Measurements from ENCODE around the gene SMARCD3.

The SMARCD3 gene

DNA sequence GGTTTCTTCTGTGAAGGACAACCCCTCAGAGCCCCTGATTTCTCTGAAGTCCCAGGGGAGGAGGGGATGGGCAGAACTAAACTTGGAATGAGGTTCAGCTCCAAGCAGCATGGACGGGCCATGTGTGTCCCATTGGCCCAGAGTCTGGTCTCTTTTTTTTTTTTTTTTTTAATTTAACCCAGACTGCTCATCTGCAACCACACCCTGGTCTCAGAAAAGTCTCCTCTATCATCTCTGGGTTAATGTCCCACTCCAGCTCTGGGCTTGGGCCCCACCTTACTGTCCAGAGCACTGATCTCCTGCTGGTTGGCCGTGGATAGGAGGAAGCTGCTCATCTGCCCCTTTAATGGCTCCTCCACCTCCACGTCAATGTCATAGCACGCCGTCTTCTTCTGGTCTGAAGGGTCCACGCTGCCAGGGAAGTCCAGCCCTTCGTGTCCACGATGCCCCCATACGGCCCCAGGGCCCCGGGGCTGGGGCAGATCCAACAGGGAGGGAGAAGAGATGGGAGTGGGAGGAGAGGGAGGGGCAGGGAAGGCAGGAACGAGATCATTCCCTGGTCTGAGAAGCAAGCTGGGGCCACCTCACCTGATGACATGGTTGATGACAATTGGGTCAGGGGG is 8.5 kb downstream of the SMARCD3 start:
- H3K36me3 ChIP-seq (ENCODE audit: control insufficient read depth in 5 of 5, insufficient read depth in 5 of 5, low read length in 5 of 5): peaks cover 4 to 59% (median 55%) of the 10 kb centered on the region in 5 donors
- H3K27me3 ChIP-seq (ENCODE audit: control insufficient read depth in 5 of 5, insufficient read depth in 4 of 5, low read length in 5 of 5): peaks cover 0 to 11% (median 3%) of the 10 kb centered on the region in 5 donors
- H3K27ac ChIP-seq (ENCODE audit: low read depth, low read length): no peak overlapping the region
- no peaks in the 10 kb centered on the region for H3K9me3 ChIP-seq (ENCODE audit: control insufficient read depth in 5 of 5, low read length in 5 of 5)
- H3K4me3 ChIP-seq (ENCODE audit: low read depth in 1 of 5, low read length in 5 of 5): no peak overlapping the region
- H3K9ac ChIP-seq (ENCODE audit: low read length in 5 of 5): no peak overlapping the region
- peaks cover 0 to 19% (median 9%) of the 10 kb centered on the region in 5 donors for H3K4me1 ChIP-seq (ENCODE audit: control insufficient read depth in 5 of 5, insufficient read depth in 5 of 5, low read length in 5 of 5)

GRCh38 chr7:151238924-151239836 is 9.3 kb downstream of the SMARCD3 start:
- Histone ChIP-seq H3K9me3 (ENCODE audit: control insufficient read depth in 5 of 5, low read length in 5 of 5) (no peaks in the 10 kb centered on the region), H3K4me3 (ENCODE audit: low read depth in 1 of 5, low read length in 5 of 5) (no peak overlapping the region), H3K36me3 (ENCODE audit: control insufficient read depth in 5 of 5, insufficient read depth in 5 of 5, low read length in 5 of 5) (peaks cover 4 to 61% (median 55%) of the 10 kb centered on the region in 5 donors), H3K27ac (ENCODE audit: low read depth, low read length) (no peak overlapping the region), H3K27me3 (ENCODE audit: control insufficient read depth in 5 of 5, insufficient read depth in 4 of 5, low read length in 5 of 5) (peaks cover 0 to 5% (median 2%) of the 10 kb centered on the region in 5 donors), H3K4me1 (ENCODE audit: control insufficient read depth in 5 of 5, insufficient read depth in 5 of 5, low read length in 5 of 5) (peaks cover 0 to 12% (median 4%) of the 10 kb centered on the region in 5 donors), H3K9ac (ENCODE audit: low read length in 5 of 5) (no peak overlapping the region)

DNA sequence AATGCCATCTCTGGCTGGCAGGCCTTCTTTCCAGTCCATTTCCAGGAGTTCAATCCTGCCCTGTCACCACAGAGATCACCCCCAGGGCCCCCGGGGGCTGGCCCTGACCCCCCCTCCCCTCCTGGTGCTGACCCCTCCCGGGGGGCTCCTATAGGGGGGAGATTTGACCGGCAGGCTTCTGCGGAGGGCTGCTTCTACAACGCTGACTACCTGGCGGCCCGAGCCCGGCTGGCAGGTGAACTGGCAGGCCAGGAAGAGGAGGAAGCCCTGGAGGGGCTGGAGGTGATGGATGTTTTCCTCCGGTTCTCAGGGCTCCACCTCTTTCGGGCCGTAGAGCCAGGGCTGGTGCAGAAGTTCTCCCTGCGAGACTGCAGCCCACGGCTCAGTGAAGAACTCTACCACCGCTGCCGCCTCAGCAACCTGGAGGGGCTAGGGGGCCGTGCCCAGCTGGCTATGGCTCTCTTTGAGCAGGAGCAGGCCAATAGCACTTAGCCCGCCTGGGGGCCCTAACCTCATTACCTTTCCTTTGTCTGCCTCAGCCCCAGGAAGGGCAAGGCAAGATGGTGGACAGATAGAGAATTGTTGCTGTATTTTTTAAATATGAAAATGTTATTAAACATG is 10.2 kb downstream of the SMARCD3 start:
- Histone ChIP-seq H3K4me1 (ENCODE audit: control insufficient read depth in 5 of 5, insufficient read depth in 5 of 5, low read length in 5 of 5) (peaks cover 2 to 14% (median 11%) of the 10 kb centered on the region in 5 donors), H3K36me3 (ENCODE audit: control insufficient read depth in 5 of 5, insufficient read depth in 5 of 5, low read length in 5 of 5) (peaks cover 4 to 61% (median 55%) of the 10 kb centered on the region in 5 donors), H3K9ac (ENCODE audit: low read length in 5 of 5) (no peak overlapping the region), H3K4me3 (ENCODE audit: low read depth in 1 of 5, low read length in 5 of 5) (no peak overlapping the region), H3K27ac (ENCODE audit: low read depth, low read length) (no peak overlapping the region), H3K9me3 (ENCODE audit: control insufficient read depth in 5 of 5, low read length in 5 of 5) (no peaks in the 10 kb centered on the region), H3K27me3 (ENCODE audit: control insufficient read depth in 5 of 5, insufficient read depth in 4 of 5, low read length in 5 of 5) (no peaks in the 10 kb centered on the region)

GRCh38 chr7:151237244-151238189 is 11.0 kb downstream of the SMARCD3 start:
- peaks cover 5 to 18% (median 17%) of the 10 kb centered on the region in 5 donors for H3K4me1 ChIP-seq (ENCODE audit: control insufficient read depth in 5 of 5, insufficient read depth in 5 of 5, low read length in 5 of 5)
- H3K9me3 ChIP-seq (ENCODE audit: control insufficient read depth in 5 of 5, low read length in 5 of 5): no peaks in the 10 kb centered on the region
- H3K27me3 ChIP-seq (ENCODE audit: control insufficient read depth in 5 of 5, insufficient read depth in 4 of 5, low read length in 5 of 5): no peaks in the 10 kb centered on the region
- peaks cover 4 to 61% (median 55%) of the 10 kb centered on the region in 5 donors for H3K36me3 ChIP-seq (ENCODE audit: control insufficient read depth in 5 of 5, insufficient read depth in 5 of 5, low read length in 5 of 5)
- no peak overlapping the region for H3K27ac ChIP-seq (ENCODE audit: low read depth, low read length)
- no peak overlapping the region for H3K9ac ChIP-seq (ENCODE audit: low read length in 5 of 5)
- no peak overlapping the region for H3K4me3 ChIP-seq (ENCODE audit: low read depth in 1 of 5, low read length in 5 of 5)

GRCh38 chr7:151236406-151236805 is 12.1 kb downstream of the SMARCD3 start:
- no peak overlapping the region for H3K27ac ChIP-seq (ENCODE audit: low read depth, low read length)
- H3K9ac ChIP-seq (ENCODE audit: low read length in 5 of 5): no peak overlapping the region
- H3K4me3 ChIP-seq (ENCODE audit: low read depth in 1 of 5, low read length in 5 of 5): no peak overlapping the region
- no peaks in the 10 kb centered on the region for H3K27me3 ChIP-seq (ENCODE audit: control insufficient read depth in 5 of 5, insufficient read depth in 4 of 5, low read length in 5 of 5)
- H3K9me3 ChIP-seq (ENCODE audit: control insufficient read depth in 5 of 5, low read length in 5 of 5): no peaks in the 10 kb centered on the region
- peaks cover 4 to 56% (median 48%) of the 10 kb centered on the region in 5 donors for H3K36me3 ChIP-seq (ENCODE audit: control insufficient read depth in 5 of 5, insufficient read depth in 5 of 5, low read length in 5 of 5)
- H3K4me1 ChIP-seq (ENCODE audit: control insufficient read depth in 5 of 5, insufficient read depth in 5 of 5, low read length in 5 of 5): peaks cover 6 to 27% (median 24%) of the 10 kb centered on the region in 5 donors

DNA sequence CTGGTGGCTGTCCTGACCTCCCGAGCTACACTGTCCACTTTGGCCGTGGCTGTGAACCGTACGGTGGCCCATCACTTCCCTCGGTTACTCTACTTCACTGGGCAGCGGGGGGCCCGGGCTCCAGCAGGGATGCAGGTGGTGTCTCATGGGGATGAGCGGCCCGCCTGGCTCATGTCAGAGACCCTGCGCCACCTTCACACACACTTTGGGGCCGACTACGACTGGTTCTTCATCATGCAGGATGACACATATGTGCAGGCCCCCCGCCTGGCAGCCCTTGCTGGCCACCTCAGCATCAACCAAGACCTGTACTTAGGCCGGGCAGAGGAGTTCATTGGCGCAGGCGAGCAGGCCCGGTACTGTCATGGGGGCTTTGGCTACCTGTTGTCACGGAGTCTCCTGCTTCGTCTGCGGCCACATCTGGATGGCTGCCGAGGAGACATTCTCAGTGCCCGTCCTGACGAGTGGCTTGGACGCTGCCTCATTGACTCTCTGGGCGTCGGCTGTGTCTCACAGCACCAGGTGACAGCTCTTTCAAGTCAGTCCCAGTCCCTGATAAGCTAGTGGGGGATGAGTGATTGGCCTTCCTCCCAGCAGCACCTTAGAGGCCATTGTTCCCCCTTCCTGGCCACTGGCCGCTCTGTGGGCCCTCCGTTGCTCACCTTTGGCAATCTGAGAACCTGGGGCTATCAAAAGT is 13.3 kb downstream of the SMARCD3 start:
- no peak overlapping the region for H3K27ac ChIP-seq (ENCODE audit: low read depth, low read length)
- no peak overlapping the region for H3K4me3 ChIP-seq (ENCODE audit: low read depth in 1 of 5, low read length in 5 of 5)
- H3K4me1 ChIP-seq (ENCODE audit: control insufficient read depth in 5 of 5, insufficient read depth in 5 of 5, low read length in 5 of 5): peaks cover 6 to 28% (median 24%) of the 10 kb centered on the region in 5 donors
- H3K9me3 ChIP-seq (ENCODE audit: control insufficient read depth in 5 of 5, low read length in 5 of 5): no peaks in the 10 kb centered on the region
- H3K36me3 ChIP-seq (ENCODE audit: control insufficient read depth in 5 of 5, insufficient read depth in 5 of 5, low read length in 5 of 5): peaks cover 4 to 50% (median 43%) of the 10 kb centered on the region in 5 donors
- H3K9ac ChIP-seq (ENCODE audit: low read length in 5 of 5): peak overlapping the region in 1 of 5 donors; percentile 37
- no peaks in the 10 kb centered on the region for H3K27me3 ChIP-seq (ENCODE audit: control insufficient read depth in 5 of 5, insufficient read depth in 4 of 5, low read length in 5 of 5)

DNA sequence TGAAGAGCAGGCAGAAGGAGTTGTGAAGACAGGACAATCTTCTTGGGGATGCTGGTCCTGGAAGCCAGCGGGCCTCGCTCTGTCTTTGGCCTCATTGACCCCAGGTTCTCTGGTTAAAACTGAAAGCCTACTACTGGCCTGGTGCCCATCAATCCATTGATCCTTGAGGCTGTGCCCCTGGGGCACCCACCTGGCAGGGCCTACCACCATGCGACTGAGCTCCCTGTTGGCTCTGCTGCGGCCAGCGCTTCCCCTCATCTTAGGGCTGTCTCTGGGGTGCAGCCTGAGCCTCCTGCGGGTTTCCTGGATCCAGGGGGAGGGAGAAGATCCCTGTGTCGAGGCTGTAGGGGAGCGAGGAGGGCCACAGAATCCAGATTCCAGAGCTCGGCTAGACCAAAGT is 14.7 kb downstream of the SMARCD3 start:
- no peak overlapping the region for H3K27ac ChIP-seq (ENCODE audit: low read depth, low read length)

GRCh38 chr7:151232917-151233701 is 15.4 kb downstream of the SMARCD3 start:
- peak overlapping the region; percentile 81 to 90 (median 87) for H3K4me3 ChIP-seq (ENCODE audit: low read depth in 1 of 5, low read length in 5 of 5)
- no peaks in the 10 kb centered on the region for H3K9me3 ChIP-seq (ENCODE audit: control insufficient read depth in 5 of 5, low read length in 5 of 5)
- H3K9ac ChIP-seq (ENCODE audit: low read length in 5 of 5): peak overlapping the region; percentile 44 to 91 (median 69)
- peak overlapping the region; percentile 41 for H3K27ac ChIP-seq (ENCODE audit: low read depth, low read length)
- no peaks in the 10 kb centered on the region for H3K27me3 ChIP-seq (ENCODE audit: control insufficient read depth in 5 of 5, insufficient read depth in 4 of 5, low read length in 5 of 5)
- peaks cover 4 to 33% (median 29%) of the 10 kb centered on the region in 5 donors for H3K36me3 ChIP-seq (ENCODE audit: control insufficient read depth in 5 of 5, insufficient read depth in 5 of 5, low read length in 5 of 5)
- H3K4me1 ChIP-seq (ENCODE audit: control insufficient read depth in 5 of 5, insufficient read depth in 5 of 5, low read length in 5 of 5): peaks cover 6 to 28% (median 24%) of the 10 kb centered on the region in 5 donors

More for the DNA sequence above, 14.7 kb downstream of the SMARCD3 start:
- Histone ChIP-seq H3K4me3 (ENCODE audit: low read depth in 1 of 5, low read length in 5 of 5) (peak overlapping the region; percentile 81 to 90 (median 87)), H3K9ac (ENCODE audit: low read length in 5 of 5) (peak overlapping the region in 2 of 5 donors; percentile 17 to 89), H3K4me1 (ENCODE audit: control insufficient read depth in 5 of 5, insufficient read depth in 5 of 5, low read length in 5 of 5) (peaks cover 6 to 28% (median 24%) of the 10 kb centered on the region in 5 donors), H3K9me3 (ENCODE audit: control insufficient read depth in 5 of 5, low read length in 5 of 5) (no peaks in the 10 kb centered on the region), H3K36me3 (ENCODE audit: control insufficient read depth in 5 of 5, insufficient read depth in 5 of 5, low read length in 5 of 5) (peaks cover 4 to 39% (median 34%) of the 10 kb centered on the region in 5 donors), H3K27me3 (ENCODE audit: control insufficient read depth in 5 of 5, insufficient read depth in 4 of 5, low read length in 5 of 5) (no peaks in the 10 kb centered on the region)
